HG02588 (cell line): ENCODE results near the gene SLC25A11.

ENCODE experiments used
- ATAC-seq: cut with Tn5 transposase; IDR thresholded peaks from one replicate; pipeline ENCODE4 v1.9.1; 2021; ENCODE audit warnings: mild to moderate bottlenecking, moderate library complexity; ENCODE audit not compliant: unreplicated experiment

Gene SLC25A11

DNA sequence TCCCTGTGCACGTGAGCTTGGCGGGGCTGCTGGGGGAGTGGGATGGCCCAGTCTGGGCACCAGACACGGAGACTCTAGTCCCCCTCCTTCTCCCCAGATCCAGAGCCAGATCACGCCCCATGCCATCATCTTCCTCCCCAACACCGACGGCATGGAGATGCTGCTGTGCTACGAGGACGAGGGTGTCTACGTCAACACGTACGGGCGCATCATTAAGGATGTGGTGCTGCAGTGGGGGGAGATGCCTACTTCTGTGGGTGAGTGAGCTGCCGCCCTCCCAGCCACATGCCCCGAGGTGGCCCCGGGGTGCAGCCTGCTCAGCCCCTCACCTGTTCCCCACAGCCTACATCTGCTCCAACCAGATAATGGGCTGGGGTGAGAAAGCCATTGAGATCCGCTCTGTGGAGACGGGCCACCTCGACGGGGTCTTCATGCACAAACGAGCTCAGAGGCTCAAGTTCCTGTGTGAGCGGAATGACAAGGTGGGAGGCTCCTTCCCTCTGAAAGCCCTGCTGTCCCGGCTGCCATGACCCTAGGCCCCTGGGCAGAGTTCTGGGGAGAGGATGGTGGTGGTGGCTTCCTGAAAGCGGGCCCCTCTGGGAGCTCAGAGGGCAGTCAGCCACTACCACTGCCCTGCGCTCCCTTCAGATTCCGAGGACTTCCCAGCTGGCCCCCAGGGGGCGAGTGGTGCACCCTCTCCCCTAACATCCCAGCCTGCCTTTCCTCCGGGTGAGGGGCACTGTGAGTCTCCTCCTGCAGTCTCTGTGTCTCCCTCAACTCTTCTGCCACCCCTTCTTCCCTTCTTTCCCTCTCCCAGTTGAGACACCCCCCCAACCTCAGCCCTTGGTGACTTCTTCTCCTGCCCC, 43.3 kb downstream of the SLC25A11 start:
- no peak for ATAC-seq

DNA sequence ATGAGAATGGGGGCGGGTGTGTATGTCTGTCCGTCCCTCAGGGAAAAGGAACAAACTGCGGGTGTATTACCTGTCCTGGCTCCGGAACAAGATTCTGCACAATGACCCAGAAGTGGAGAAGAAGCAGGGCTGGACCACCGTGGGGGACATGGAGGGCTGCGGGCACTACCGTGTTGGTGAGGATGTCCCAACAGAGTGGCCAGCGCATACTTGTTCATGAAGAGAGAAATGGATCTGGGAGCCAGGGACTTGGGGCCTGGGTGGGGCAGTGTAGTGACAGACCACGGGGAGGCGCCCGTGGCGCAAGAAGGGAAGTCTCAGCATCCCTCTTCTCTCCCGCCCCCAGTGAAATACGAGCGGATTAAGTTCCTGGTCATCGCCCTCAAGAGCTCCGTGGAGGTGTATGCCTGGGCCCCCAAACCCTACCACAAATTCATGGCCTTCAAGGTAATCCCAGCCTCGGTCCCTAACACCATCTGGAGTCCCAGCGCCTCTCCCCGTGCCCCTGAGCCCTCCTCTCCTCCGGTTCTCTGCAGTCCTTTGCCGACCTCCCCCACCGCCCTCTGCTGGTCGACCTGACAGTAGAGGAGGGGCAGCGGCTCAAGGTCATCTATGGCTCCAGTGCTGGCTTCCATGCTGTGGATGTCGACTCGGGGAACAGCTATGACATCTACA, 44.1 kb downstream of the SLC25A11 start:
- no peak for ATAC-seq

DNA sequence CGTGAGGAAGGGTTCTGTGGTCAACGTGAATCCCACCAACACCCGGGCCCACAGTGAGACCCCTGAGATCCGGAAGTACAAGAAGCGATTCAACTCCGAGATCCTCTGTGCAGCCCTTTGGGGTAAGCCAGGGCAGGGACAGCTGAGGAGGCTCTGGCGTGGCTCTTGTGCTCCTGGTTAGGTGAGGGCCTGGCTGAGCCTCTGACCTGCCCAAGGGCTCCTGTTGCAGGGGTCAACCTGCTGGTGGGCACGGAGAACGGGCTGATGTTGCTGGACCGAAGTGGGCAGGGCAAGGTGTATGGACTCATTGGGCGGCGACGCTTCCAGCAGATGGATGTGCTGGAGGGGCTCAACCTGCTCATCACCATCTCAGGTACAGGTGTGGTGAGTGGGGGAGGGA, 44.7 kb downstream of the SLC25A11 start:
- no peak for ATAC-seq

DNA sequence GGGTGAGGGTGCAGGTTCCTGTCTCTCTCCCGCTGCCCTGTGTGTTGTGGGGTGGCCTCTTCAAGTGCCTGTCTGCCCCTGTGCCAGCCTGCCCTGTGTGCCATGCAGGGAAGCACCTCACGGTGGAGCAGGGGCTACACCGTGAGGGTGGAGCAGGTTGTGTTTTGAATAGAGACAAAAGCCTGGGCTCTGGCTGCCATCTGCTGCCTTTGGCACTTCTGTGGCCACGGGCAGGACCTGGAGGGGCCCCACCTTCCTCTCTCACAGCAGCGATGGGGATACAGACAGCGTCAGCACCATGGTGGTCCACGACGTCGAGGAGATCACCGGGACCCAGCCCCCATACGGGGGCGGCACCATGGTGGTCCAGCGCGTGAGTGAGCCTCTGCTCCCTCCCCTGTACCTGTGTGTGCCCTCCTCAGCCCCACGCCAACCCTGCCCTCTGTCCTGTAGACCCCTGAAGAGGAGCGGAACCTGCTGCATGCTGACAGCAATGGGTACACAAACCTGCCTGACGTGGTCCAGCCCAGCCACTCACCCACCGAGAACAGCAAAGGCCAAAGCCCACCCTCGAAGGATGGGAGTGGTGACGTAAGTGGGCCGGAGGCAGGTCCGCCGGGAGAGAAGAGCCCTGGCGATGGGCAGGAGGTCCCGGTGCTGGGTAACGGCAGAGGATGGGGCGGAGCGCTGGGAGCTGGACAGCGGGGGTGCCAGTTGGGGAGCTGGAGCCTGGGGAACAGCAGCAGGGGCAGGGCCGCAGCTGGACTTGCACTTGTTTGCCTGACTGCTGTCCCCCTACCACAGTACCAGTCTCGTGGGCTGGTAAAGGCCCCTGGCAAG, 45.9 kb downstream of the SLC25A11 start:
- no peak for ATAC-seq

DNA sequence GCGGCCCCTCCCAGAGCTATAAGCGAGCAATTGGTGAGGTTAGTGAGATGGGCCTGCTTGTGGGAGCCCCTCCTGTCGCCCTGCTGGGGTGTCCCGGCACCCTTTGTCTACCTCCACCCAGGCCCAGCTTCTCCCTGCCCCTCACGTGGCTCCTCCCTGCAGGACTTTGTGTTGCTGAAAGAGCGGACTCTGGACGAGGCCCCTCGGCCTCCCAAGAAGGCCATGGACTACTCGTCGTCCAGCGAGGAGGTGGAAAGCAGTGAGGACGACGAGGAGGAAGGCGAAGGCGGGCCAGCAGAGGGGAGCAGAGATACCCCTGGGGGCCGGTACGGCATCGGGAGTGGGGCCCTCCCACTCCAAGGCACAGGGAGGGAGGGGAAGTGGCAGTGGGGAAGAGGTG, 46.6 kb downstream of the SLC25A11 start:
- no peak for ATAC-seq

DNA sequence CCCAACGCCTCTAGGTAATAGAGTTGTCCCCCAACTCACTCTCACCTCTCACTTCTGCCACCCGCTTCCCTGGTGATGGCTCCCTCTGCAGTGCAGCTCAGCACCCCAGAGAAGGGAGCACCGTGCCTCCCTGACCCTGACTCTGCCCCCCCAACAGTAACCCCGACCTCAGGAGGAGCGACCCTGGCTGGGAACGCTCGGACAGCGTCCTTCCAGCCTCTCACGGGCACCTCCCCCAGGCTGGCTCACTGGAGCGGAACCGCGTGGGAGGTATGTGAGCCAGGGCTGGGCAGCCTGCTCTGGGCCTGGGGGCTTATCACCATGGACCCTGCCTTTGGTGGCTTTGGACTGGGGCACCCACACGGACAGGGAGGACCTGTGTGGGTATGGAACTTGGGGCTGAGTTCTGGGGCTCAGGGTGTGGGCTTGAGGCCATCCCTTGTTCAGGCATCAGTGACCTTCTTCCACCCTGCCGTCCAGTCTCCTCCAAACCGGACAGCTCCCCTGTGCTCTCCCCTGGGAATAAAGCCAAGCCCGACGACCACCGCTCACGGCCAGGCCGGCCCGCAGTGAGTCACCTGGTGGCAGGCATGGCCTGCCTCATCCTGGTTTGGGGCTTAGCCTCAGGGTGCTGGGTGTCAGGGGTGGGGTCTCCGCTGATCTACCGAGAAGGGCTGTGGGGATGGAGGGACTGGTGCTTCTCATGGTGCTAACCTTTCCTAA, 47.2 kb downstream of the SLC25A11 start:
- ATAC-seq = no peak

DNA sequence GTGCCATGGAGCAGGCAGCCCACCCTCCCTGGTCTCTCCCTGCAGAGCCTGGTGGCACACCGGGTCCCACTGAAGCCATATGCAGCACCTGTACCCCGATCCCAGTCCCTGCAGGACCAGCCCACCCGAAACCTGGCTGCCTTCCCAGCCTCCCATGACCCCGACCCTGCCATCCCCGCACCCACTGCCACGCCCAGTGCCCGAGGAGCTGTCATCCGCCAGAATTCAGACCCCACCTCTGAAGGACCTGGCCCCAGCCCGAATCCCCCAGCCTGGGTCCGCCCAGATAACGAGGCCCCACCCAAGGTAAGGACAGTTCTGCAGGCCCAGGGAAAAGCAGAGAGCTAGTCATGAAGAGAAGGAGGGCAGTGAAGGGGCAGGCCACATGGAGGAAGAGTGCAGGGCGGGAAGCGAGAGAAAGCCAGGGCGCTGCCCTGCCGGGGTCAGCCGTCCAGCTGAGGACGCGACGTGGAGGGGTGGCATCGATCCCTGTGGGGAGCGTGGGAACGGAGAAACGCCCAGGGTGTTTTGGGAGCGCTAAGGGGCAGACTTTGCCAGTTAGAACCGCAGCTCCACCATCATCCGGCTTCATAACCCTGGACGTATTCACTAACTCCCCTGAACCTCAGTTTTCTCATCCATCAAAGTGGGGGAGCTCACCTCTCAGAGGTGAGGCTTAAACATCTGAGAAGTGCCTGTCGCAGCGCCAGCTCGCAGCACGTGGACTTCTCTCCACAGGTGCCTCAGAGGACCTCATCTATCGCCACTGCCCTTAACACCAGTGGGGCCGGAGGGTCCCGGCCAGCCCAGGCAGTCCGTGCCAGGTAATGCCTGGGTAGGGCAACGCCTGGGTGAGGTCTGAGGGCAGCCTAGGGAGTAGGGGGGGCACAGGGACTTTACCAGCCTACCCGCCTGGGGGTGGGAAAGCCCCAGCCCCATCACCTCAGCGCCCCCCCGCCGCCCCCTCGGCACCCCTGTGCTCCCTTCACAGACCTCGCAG, 48.1 kb downstream of the SLC25A11 start:
- ATAC-seq = no peak

DNA sequence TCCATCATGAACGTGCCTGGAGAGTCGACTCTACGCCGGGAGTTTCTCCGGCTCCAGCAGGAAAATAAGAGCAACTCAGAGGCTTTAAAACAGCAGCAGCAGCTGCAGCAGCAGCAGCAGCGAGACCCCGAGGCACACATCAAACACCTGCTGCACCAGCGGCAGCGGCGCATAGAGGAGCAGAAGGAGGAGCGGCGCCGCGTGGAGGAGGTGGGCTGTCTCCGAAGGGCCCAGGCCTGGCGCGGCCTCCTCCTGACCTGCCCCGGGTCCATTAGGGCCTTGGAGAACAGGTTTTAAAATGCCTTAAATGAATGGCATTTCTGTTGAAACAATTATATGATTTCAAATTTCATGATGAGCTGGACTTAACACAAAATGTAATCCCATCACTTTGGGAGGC, 52.3 kb downstream of the SLC25A11 start:
- no peak for ATAC-seq
